Suprapubic skin (tissue), 4 donors: Measurements from ENCODE around the gene MLNR. TPM values are rescaled to one million over a fixed set of nuclear protein-coding genes. Genes with fewer than 3 reads are reported as not detected.

Experiments
- DNase-seq, 2 donors: peaks; one replicate each; pipeline ENCODE4 v3.0.0-alpha.2; 2019; ENCODE audit warnings: low spot score in 2 of 2
- H3K27ac ChIP-seq: fragments of 200-600 bp; sonication (generic); one replicate; pipeline ENCODE4 v1.5.1; 2019
- H3K27me3 ChIP-seq: fragments of 200-600 bp; sonication (generic); one replicate; pipeline ENCODE4 v1.5.1; 2019
- H3K36me3 ChIP-seq: fragments of 200-600 bp; sonication (generic); one replicate; pipeline ENCODE4 v1.5.1; 2019
- H3K4me1 ChIP-seq: fragments of 200-600 bp; sonication (generic); one replicate; pipeline ENCODE4 v1.5.1; 2019
- H3K4me3 ChIP-seq: fragments of 200-600 bp; sonication (generic); one replicate; pipeline ENCODE4 v1.5.1; 2019; ENCODE audit warnings: mild to moderate bottlenecking
- H3K9me3 ChIP-seq: fragments of 200-600 bp; sonication (generic); one replicate; pipeline ENCODE4 v1.5.1; 2019
- EP300 ChIP-seq: sonication (generic); formaldehyde crosslinking; IDR thresholded peaks from one replicate; pipeline ENCODE4 v1.6.1; 2017; ENCODE audit warnings: antibody characterized with exemption
- POLR2A ChIP-seq, 2 donors: fragments of 450-650 bp; IDR thresholded peaks; one replicate each; pipeline ENCODE4 v1.6.1; 2017; ENCODE audit warnings: antibody characterized with exemption in 2 of 2, mild to moderate bottlenecking in 2 of 2, moderate library complexity in 2 of 2
- POLR2AphosphoS5 ChIP-seq, 3 donors: sonication (generic); formaldehyde crosslinking; IDR thresholded peaks; one replicate each; pipeline ENCODE4 v1.6.1; 2017; ENCODE audit warnings: antibody characterized with exemption in 3 of 3
- WGBS: methylation state at CpG from one replicate; pipeline ENCODE4 v1.1.5; 2018; 5-methylcytosine and 5-hydroxymethylcytosine counted together
- total RNA-seq, 4 donors: library from RNA; depleted of rRNA; stranded (reverse); fragments of >200 nt; gene quantifications; one replicate each; pipeline ENCODE4 v1.1.0, GENCODE V29; 2016
- TF ChIP-seq, protein P1 (sequence below), 2 donors: fragments of 200-600 bp in 1 of 2; fragments of 450-650 bp in 1 of 2; sonication (generic) in 1 of 2; IDR thresholded peaks; one replicate each; pipeline ENCODE4 v1.5.1; 2016 to 2019; ENCODE audit warnings: antibody characterized with exemption in 2 of 2, mild to moderate bottlenecking in 1 of 2, moderate library complexity in 1 of 2

Gene MLNR
- total RNA-seq, 4 donors from 2014 or later, result not detected

DNA sequence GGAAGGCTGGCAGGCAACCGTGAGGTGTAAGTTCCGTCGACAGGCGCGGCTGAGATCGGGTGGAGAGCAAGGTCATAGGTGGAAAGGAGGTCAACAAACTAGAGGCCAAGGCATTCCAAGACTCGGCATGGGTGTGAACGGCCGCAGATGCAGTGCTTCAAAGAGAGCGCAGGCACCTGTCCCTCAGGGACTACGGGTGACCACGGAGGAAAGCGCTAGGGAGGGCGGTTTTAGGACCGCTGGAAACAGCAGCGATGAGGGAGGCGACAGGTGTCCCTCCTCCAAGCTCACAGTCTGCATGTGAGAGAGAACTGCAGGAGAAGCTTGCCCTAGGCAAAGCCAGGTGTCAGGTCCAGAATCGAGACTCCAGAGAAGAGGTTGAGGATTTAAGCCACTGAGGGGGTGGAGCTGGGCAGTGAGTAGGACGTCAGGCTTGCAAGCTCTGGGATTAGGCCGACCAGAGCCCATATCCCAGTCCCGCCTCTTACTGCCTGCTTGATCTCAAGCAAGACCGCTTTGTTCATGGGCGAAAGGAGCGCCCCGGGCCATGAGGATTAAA is 1.6 kb upstream of the MLNR start:
- TF ChIP-seq, protein P1, sequence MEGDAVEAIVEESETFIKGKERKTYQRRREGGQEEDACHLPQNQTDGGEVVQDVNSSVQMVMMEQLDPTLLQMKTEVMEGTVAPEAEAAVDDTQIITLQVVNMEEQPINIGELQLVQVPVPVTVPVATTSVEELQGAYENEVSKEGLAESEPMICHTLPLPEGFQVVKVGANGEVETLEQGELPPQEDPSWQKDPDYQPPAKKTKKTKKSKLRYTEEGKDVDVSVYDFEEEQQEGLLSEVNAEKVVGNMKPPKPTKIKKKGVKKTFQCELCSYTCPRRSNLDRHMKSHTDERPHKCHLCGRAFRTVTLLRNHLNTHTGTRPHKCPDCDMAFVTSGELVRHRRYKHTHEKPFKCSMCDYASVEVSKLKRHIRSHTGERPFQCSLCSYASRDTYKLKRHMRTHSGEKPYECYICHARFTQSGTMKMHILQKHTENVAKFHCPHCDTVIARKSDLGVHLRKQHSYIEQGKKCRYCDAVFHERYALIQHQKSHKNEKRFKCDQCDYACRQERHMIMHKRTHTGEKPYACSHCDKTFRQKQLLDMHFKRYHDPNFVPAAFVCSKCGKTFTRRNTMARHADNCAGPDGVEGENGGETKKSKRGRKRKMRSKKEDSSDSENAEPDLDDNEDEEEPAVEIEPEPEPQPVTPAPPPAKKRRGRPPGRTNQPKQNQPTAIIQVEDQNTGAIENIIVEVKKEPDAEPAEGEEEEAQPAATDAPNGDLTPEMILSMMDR (IDR thresholded peaks at IDR 0.05), result no peak
- TF ChIP-seq EP300, result no peak
- Histone ChIP-seq H3K27ac (no peak overlapping the region), H3K4me1 (peaks cover 29% of the 10 kb centered on the region), H3K4me3 (no peak overlapping the region), H3K36me3 (no peaks in the 10 kb centered on the region), H3K27me3 (peaks cover 58% of the 10 kb centered on the region), H3K9me3 (no peaks in the 10 kb centered on the region)
- WGBS, result 25% methylated on average over 25 of the region's 25 CpGs
- DNase-seq, result no peak

DNA sequence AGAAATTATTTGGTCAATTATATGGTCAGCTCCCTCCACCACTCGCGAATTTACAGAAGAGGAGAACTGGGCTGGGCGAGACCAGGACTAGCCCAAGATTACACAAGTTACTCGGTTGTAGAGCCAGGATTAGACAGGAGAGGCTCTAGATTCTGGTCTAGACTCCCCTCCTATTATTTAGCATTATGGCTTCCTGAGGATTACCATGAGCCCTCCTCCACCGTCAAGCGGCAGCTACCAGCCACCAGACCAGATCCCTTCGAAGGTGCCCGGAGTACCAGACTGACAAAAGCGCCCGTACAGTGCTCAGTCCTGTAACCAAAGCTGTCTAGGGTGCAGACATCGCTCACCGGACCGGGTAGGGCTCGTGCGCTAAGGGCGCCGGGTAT is 497 bp upstream of the MLNR start:
- TF ChIP-seq POLR2A (IDR thresholded peaks at IDR 0.05) (no peak), EP300 (no peak), POLR2AphosphoS5 (IDR thresholded peaks at IDR 0.05) (no peak)
- TF ChIP-seq, protein P1 (IDR thresholded peaks at IDR 0.05), result no peak
- peaks cover 58% of the 10 kb centered on the region for H3K27me3 ChIP-seq
- H3K36me3 ChIP-seq, result no peaks in the 10 kb centered on the region
- H3K4me3 ChIP-seq, result peak overlapping the region; percentile 60
- H3K4me1 ChIP-seq, result peaks cover 29% of the 10 kb centered on the region
- no peak for DNase-seq
- no peaks in the 10 kb centered on the region for H3K9me3 ChIP-seq
- WGBS, result 19% methylated on average over 17 of the region's 17 CpGs
- no peak overlapping the region for H3K27ac ChIP-seq

DNA sequence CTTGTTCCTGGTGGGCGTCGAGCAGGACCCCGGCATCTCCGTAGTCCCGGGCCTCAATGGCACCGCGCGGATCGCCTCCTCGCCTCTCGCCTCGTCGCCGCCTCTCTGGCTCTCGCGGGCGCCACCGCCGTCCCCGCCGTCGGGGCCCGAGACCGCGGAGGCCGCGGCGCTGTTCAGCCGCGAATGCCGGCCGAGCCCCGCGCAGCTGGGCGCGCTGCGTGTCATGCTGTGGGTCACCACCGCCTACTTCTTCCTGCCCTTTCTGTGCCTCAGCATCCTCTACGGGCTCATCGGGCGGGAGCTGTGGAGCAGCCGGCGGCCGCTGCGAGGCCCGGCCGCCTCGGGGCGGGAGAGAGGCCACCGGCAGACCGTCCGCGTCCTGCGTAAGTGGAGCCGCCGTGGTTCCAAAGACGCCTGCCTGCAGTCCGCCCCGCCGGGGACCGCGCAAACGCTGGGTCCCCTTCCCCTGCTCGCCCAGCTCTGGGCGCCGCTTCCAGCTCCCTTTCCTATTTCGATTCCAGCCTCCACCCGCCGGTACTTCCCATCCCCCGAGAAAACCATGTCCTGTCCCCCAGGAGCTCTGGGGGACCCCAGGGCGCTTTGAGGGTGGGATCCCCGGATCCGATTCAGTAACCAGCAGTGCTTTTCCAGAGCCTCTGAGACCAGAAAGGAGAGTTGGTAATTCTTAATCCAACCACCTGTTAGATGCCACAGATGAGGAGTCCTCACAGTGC is 885 bp downstream of the MLNR start:
- Histone ChIP-seq H3K4me3 (peak overlapping the region; percentile 60), H3K36me3 (no peaks in the 10 kb centered on the region), H3K27me3 (peaks cover 58% of the 10 kb centered on the region), H3K4me1 (peaks cover 24% of the 10 kb centered on the region), H3K27ac (no peak overlapping the region), H3K9me3 (no peaks in the 10 kb centered on the region)
- DNase-seq, result no peak
- WGBS, result 14% methylated on average over 22 of the region's 73 CpGs
- TF ChIP-seq EP300 (no peak), POLR2AphosphoS5 (IDR thresholded peaks at IDR 0.05) (no peak), POLR2A (IDR thresholded peaks at IDR 0.05) (no peak)
- TF ChIP-seq, protein P1 (IDR thresholded peaks at IDR 0.05), result no peak

DNA sequence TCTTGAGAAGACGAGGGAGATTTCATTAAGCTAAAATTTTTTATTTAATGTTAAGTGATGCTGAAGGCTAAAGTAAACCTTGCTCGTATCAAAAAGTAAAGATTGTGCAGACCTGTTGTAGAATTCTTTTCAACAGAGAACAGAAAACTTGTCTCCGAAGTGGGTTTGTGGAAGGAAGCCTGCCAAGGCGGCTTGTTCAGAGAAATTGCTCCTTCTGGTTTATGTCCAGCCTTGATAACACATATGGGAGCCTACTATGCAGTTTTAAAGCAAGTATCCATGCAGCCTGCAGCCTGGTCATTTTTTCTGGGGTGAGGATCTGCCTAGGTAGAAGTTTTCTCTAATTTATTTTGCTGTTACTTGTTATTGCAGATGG is 1.4 kb downstream of the MLNR start:
- no peaks in the 10 kb centered on the region for H3K9me3 ChIP-seq
- no peak overlapping the region for H3K4me3 ChIP-seq
- H3K36me3 ChIP-seq, result no peaks in the 10 kb centered on the region
- WGBS, result 72% methylated on average over 4 of the region's 4 CpGs
- H3K4me1 ChIP-seq, result peaks cover 24% of the 10 kb centered on the region
- peaks cover 58% of the 10 kb centered on the region for H3K27me3 ChIP-seq
- DNase-seq, result no peak
- H3K27ac ChIP-seq, result no peak overlapping the region
- TF ChIP-seq EP300, result no peak
- TF ChIP-seq, protein P1 (IDR thresholded peaks at IDR 0.05), result no peak
- TF ChIP-seq POLR2A (IDR thresholded peaks at IDR 0.05), result no peak
- TF ChIP-seq POLR2AphosphoS5 (IDR thresholded peaks at IDR 0.05), result no peak

DNA sequence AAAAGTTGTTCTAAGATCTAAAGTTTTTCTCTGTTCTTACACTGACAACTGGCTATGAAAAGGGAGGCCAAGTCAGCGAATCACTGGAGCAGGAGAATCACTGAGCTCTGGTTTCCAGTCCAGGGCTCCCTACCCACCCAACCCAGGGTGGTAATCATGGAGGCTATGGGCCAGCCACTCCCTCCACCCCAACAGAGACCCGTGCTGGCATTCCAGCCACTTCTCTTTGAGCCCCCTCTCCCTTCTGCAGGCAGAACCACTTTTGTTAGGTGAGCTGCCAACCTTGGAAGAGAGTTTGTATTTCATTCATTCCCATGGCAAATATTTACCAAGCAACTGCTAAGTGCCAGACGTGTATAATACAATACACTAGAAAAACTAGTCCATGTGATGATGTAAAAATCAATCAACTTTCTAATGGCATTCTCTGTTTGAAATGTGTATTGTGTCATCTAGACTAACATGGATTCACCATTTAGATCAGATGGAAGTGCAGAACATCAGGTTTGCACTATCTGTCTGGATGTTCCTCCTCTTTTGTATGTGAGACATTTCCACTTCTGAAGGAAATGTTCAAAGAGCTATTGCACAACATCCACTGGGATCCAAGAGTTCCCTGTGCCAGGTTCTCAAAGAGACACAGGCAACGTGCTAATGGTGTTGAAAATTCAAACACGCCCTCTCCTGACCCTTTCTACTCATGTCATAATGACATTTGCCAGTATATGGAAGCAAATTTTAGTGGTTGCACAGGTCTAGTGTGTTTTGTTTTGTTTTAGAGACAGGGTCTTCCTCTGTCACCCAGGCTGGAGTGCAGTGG is 5.3 kb downstream of the MLNR start:
- H3K4me3 ChIP-seq, result no peak overlapping the region
- peaks cover 25% of the 10 kb centered on the region for H3K27me3 ChIP-seq
- no peaks in the 10 kb centered on the region for H3K36me3 ChIP-seq
- H3K4me1 ChIP-seq, result peaks cover 8% of the 10 kb centered on the region
- WGBS, result 50% methylated on average over 5 of the region's 5 CpGs
- DNase-seq, result no peak
- no peak overlapping the region for H3K27ac ChIP-seq
- no peaks in the 10 kb centered on the region for H3K9me3 ChIP-seq
- TF ChIP-seq EP300 (no peak), POLR2A (IDR thresholded peaks at IDR 0.05) (no peak), POLR2AphosphoS5 (IDR thresholded peaks at IDR 0.05) (no peak)
- TF ChIP-seq, protein P1 (IDR thresholded peaks at IDR 0.05), result no peak
